Measurements from ENCODE around the gene TSPAN6. TPM values are rescaled to one million over a fixed set of nuclear protein-coding genes. Genes with fewer than 3 reads are reported as not detected.

TSPAN6 gene
- total RNA-seq, 6 donors from 2014 or later = 9.8 to 22.6 (median 17.1) TPM

GRCh38 chrX:100611951-100612350 lies 24.7 kb downstream of the TSPAN6 start:
- Histone ChIP-seq H3K9me3 (no peaks in the 10 kb centered on the region), H3K27ac (no peak overlapping the region), H3K36me3 (no peaks in the 10 kb centered on the region), H3K4me1 (peaks cover 0 to 3% (median 0%) of the 10 kb centered on the region in 4 donors), H3K27me3 (no peaks in the 10 kb centered on the region), H3K4me3 (no peak overlapping the region)
- TF ChIP-seq CTCF (IDR thresholded peaks at IDR 0.05) (no peak), EP300 (IDR thresholded peaks at IDR 0.05) (no peak), POLR2AphosphoS5 (IDR thresholded peaks at IDR 0.05) (no peak), POLR2A (IDR thresholded peaks at IDR 0.05) (no peak)
- DNase-seq (no peak), ATAC-seq (ENCODE audit: low FRiP score in 2 of 2) (no peak)
- 73 to 83% methylated on average over 5 of the region's 5 CpGs for WGBS, 2 donors

GRCh38 chrX:100609591-100609990 lies 27.0 kb downstream of the TSPAN6 start:
- no peak for TF ChIP-seq EP300 (IDR thresholded peaks at IDR 0.05)
- no peak for TF ChIP-seq CTCF (IDR thresholded peaks at IDR 0.05)
- no peak for TF ChIP-seq POLR2A (IDR thresholded peaks at IDR 0.05)
- TF ChIP-seq POLR2AphosphoS5 (IDR thresholded peaks at IDR 0.05) = no peak
- DNase-seq (no peak), ATAC-seq (ENCODE audit: low FRiP score in 2 of 2) (no peak)
- Histone ChIP-seq H3K27me3 (no peaks in the 10 kb centered on the region), H3K4me3 (no peak overlapping the region), H3K27ac (no peak overlapping the region), H3K4me1 (peaks cover 0 to under 1% (median 0%) of the 10 kb centered on the region in 4 donors), H3K9me3 (no peaks in the 10 kb centered on the region), H3K36me3 (no peaks in the 10 kb centered on the region)
- WGBS, 2 donors = 0 to 16% methylated on average over 1 of the region's 1 CpG

GRCh38 chrX:100606753-100607152 lies 29.9 kb downstream of the TSPAN6 start:
- WGBS, 2 donors = 24 to 52% methylated on average over 1 of the region's 1 CpG
- DNase-seq = no peak
- no peak overlapping the region for H3K4me3 ChIP-seq
- H3K36me3 ChIP-seq = no peaks in the 10 kb centered on the region
- H3K27ac ChIP-seq = no peak overlapping the region
- H3K4me1 ChIP-seq = no peaks in the 10 kb centered on the region
- no peak for TF ChIP-seq POLR2AphosphoS5 (IDR thresholded peaks at IDR 0.05)
- no peak for TF ChIP-seq CTCF (IDR thresholded peaks at IDR 0.05)
- no peak for TF ChIP-seq EP300 (IDR thresholded peaks at IDR 0.05)
- TF ChIP-seq POLR2A (IDR thresholded peaks at IDR 0.05) = no peak
- no peaks in the 10 kb centered on the region for H3K9me3 ChIP-seq
- no peaks in the 10 kb centered on the region for H3K27me3 ChIP-seq
- ATAC-seq (ENCODE audit: low FRiP score in 2 of 2) = no peak

- WGBS, 2 donors = 23 to 25% methylated on average over 1 of the region's 1 CpG
- DNase-seq (no peak), ATAC-seq (ENCODE audit: low FRiP score in 2 of 2) (no peak)
- Histone ChIP-seq H3K4me1 (no peaks in the 10 kb centered on the region), H3K36me3 (no peaks in the 10 kb centered on the region), H3K4me3 (no peak overlapping the region), H3K27ac (no peak overlapping the region), H3K9me3 (no peaks in the 10 kb centered on the region), H3K27me3 (no peaks in the 10 kb centered on the region)
- no peak for TF ChIP-seq POLR2AphosphoS5 (IDR thresholded peaks at IDR 0.05)
- TF ChIP-seq EP300 (IDR thresholded peaks at IDR 0.05) = no peak
- TF ChIP-seq CTCF (IDR thresholded peaks at IDR 0.05) = no peak
- no peak for TF ChIP-seq POLR2A (IDR thresholded peaks at IDR 0.05)
Observed at GRCh38 chrX:100600758-100601157, 35.8 kb downstream of the TSPAN6 start.

GRCh38 chrX:100600340-100600739 lies 36.3 kb downstream of the TSPAN6 start:
- no peak overlapping the region for H3K4me3 ChIP-seq
- no peaks in the 10 kb centered on the region for H3K4me1 ChIP-seq
- no peak for TF ChIP-seq POLR2A (IDR thresholded peaks at IDR 0.05)
- no peak for TF ChIP-seq EP300 (IDR thresholded peaks at IDR 0.05)
- TF ChIP-seq POLR2AphosphoS5 (IDR thresholded peaks at IDR 0.05) = no peak
- TF ChIP-seq CTCF (IDR thresholded peaks at IDR 0.05) = no peak
- no peak overlapping the region for H3K27ac ChIP-seq
- no peaks in the 10 kb centered on the region for H3K9me3 ChIP-seq
- ATAC-seq (ENCODE audit: low FRiP score in 2 of 2) = no peak
- no peaks in the 10 kb centered on the region for H3K27me3 ChIP-seq
- no peaks in the 10 kb centered on the region for H3K36me3 ChIP-seq
- DNase-seq = no peak
